ENCODE measurements around the gene LARGE1. TPM values are rescaled to one million over a fixed set of nuclear protein-coding genes. Genes with fewer than 3 reads are reported as not detected.
A peak's percentile ranks its signal among the peaks of the same experiment; 100 is the strongest.

LARGE1 gene
- total and polyA plus RNA-seq, 2 of the 4 experiments (the other 2 are of a cell fraction), result 6.2 to 12.4 TPM

- CTCF ChIA-PET, result no interaction called here
- no peaks in the 10 kb centered on the region for H3K9me3 ChIP-seq (ENCODE audit: control insufficient read depth, insufficient read depth, low read length)
- no peak overlapping the region for H2BK15ac ChIP-seq (ENCODE audit: low read depth, low read length)
- H4K5ac ChIP-seq (ENCODE audit: low read depth, low read length), result no peak overlapping the region
- BruUV-seq (replicated peaks), result no TSS peak
- H2BK5ac ChIP-seq (ENCODE audit: low read depth, low read length, poor library complexity, severe bottlenecking), result no peak overlapping the region
- H3K27ac ChIP-seq (ENCODE audit: insufficient read depth, low read length), result no peak overlapping the region
- no peaks in the 10 kb centered on the region; the same call in 1 of the 2 replicates for H3K4me1 ChIP-seq (ENCODE audit: control insufficient read depth, insufficient read depth, low read length)
- H3K4me3 ChIP-seq (ENCODE audit: insufficient read depth, low read depth, low read length), result no peak overlapping the region
- H3K36me3 ChIP-seq (ENCODE audit: control insufficient read depth, insufficient read depth, low read length), result no peaks in the 10 kb centered on the region
- no peak overlapping the region for H3K4ac ChIP-seq (ENCODE audit: low read depth, low read length)
- TF ChIP-seq CTCF (conservative IDR thresholded peaks at IDR 0.05; ENCODE audit: low read depth, low read length) (no peak), CEBPB (IDR thresholded peaks at IDR 0.05; ENCODE audit: low read depth, low read length) (no peak), ELK1 (IDR thresholded peaks at IDR 0.05; ENCODE audit: borderline replicate concordance, low read depth, low read length) (no peak), RFX5 (IDR thresholded peaks at IDR 0.05; ENCODE audit: low read depth, low read length) (no peak), USF2 (IDR thresholded peaks at IDR 0.05; ENCODE audit: low read depth, low read length) (no peak), POLR2A (IDR thresholded peaks at IDR 0.05; ENCODE audit: low read depth, low read length) (no peak), FOS (IDR thresholded peaks at IDR 0.05; ENCODE audit: low read depth, low read length) (no peak), BHLHE40 (IDR thresholded peaks at IDR 0.05; ENCODE audit: low read depth, low read length) (no peak), RCOR1 (IDR thresholded peaks at IDR 0.05; ENCODE audit: insufficient replicate concordance, low read length) (no peak), SMC3 (IDR thresholded peaks at IDR 0.05; ENCODE audit: low read depth, low read length) (no peak), MAFK (IDR thresholded peaks at IDR 0.05; ENCODE audit: low read depth, low read length) (no peak), MAZ (IDR thresholded peaks at IDR 0.05; ENCODE audit: borderline replicate concordance, low read depth, low read length) (no peak), NFE2L2 (IDR thresholded peaks at IDR 0.05; ENCODE audit: low read depth, low read length) (no peak), MXI1 (IDR thresholded peaks at IDR 0.05; ENCODE audit: borderline replicate concordance, low read depth, low read length) (no peak), CHD1 (IDR thresholded peaks at IDR 0.05; ENCODE audit: low read depth, low read length) (no peak), RAD21 (IDR thresholded peaks at IDR 0.05; ENCODE audit: low read length) (no peak)
- H3K79me1 ChIP-seq (ENCODE audit: low read depth in 1 of 2, low read length in 2 of 2), result no peaks in the 10 kb centered on the region
- POLR2A ChIA-PET (ENCODE audit: unreplicated experiment), result no interaction called here
- DNase-seq (no peak), ATAC-seq (ENCODE audit: low read depth) (peak; percentile 57; the same call in 1 of the 2 replicates)
- H3K9ac ChIP-seq (ENCODE audit: low read depth, low read length), result no peak overlapping the region
- H2BK20ac ChIP-seq (ENCODE audit: low read depth, low read length), result no peak overlapping the region
- no peak overlapping the region for H2AFZ ChIP-seq (replicated peaks; ENCODE audit: low read length, poor library complexity)
- H2AK5ac ChIP-seq (ENCODE audit: low read depth, low read length), result no peak overlapping the region
- in situ Hi-C loops (cut with MboI; ENCODE audit: low sequenced_read_pairs) (no loop called here), dilution Hi-C loops (cut with HindIII; ENCODE audit: low sequenced_read_pairs, unreplicated experiment) (no loop called here), intact Hi-C loops (cut with micrococcal nuclease) (no loop called here)
- H4K8ac ChIP-seq (ENCODE audit: low read depth in 2 of 2, low read length in 2 of 2), result no peak overlapping the region
- H4K20me1 ChIP-seq (ENCODE audit: insufficient read depth, low read length), result no peaks in the 10 kb centered on the region
- H3K9me1 ChIP-seq (ENCODE audit: insufficient read depth, low read length), result no peaks in the 10 kb centered on the region; the same call in 1 of the 2 replicates
- H3K27me3 ChIP-seq (ENCODE audit: control insufficient read depth, insufficient read depth, low read length), result no peaks in the 10 kb centered on the region
- H3K14ac ChIP-seq (replicated peaks; ENCODE audit: low read depth, low read length), result no peak overlapping the region
- H3K23ac ChIP-seq (ENCODE audit: low read depth, low read length), result no peak overlapping the region
- H3K18ac ChIP-seq (ENCODE audit: low read depth, low read length), result no peak overlapping the region
- H2BK120ac ChIP-seq (ENCODE audit: low read depth, low read length), result no peak overlapping the region
- WGBS, 2 experiments (ENCODE audit: extremely low coverage in 2 of 2, insufficient read length in 1 of 2), result 82% methylated on average over 2 of the region's 15 CpGs; no CpG with 5 or more reads in 1 of the 2 experiments
- H3K56ac ChIP-seq (ENCODE audit: extremely low read depth, insufficient read depth, low read length), result no peak overlapping the region
- H4K91ac ChIP-seq (ENCODE audit: insufficient read depth, low read depth, low read length), result no peak overlapping the region
- H3K4me2 ChIP-seq (ENCODE audit: low read depth, low read length), result no peak overlapping the region
- no peak overlapping the region for H2AK9ac ChIP-seq (replicated peaks; ENCODE audit: low read depth, low read length, poor library complexity)
These were observed 163.1 kb downstream of the LARGE1 start for GRCh38 chr22:33757041-33757801.

Measured in IMR-90 (cell line).